HG03045 (cell line): ENCODE data around the gene SCAANT1.

Experiments used
- ATAC-seq: cut with Tn5 transposase; IDR thresholded peaks from one replicate; pipeline ENCODE4 v1.9.1; 2021; ENCODE audit warnings: mild to moderate bottlenecking, moderate library complexity; ENCODE audit not compliant: unreplicated experiment

Gene SCAANT1

DNA sequence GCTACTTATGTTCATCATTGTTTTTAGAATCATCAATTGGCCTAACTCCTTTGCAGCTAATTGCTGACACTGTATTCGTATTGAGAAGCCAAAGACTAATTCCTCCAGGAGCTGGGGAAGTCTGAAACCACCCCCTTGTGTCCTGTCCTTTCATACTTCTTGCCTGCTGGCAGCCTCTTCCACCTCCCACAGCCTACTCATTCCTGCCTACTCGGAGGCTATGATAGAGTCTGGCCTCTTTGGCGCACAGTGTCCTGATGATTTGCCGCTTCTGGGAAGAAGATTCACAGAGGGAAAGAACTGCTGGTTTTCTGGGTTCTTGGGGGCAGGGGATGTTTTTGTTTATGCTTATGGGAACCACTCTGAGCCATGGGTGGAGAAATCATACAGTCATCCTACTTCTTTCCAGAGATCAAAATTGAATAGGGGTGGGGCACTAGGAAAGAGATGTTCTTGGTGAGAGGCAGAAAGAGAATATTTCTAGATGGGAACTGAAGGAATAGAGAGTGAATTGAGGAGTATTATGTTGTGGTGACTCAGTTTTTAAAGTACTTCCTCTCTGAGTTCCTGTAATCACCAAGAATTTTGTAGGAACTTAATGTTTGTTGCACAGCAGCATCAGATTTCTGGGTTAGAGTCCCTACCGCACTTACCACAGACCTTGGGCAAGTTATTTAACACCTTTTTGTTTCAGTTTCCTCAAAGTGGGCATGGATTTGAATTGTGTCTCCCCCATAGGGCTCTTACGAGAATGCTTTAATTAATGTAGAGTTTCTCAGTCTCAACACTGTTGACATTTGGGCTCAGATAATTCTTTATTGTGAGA is 22.1 kb upstream of the SCAANT1 start:
- ATAC-seq: no peak

DNA sequence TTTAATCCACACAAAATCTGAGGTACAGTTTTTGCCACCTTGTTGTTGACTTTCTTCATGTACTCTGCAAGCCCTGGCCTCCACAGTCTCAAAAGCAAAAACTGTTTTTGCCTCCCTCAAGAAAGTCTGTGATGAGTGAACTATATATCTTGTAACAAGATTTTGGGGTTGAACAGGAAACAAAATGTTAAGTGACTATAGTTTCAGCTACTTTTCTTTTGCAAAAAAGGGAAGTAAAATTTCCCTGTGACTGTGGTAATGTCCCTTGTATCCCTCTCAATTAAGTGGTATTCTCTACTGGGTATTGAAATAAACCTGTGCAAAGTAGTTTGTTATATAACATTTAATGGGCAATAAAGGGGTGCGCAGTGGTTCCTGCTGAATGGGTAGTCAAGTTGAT is 21.3 kb upstream of the SCAANT1 start:
- peak; percentile 41 for ATAC-seq

DNA sequence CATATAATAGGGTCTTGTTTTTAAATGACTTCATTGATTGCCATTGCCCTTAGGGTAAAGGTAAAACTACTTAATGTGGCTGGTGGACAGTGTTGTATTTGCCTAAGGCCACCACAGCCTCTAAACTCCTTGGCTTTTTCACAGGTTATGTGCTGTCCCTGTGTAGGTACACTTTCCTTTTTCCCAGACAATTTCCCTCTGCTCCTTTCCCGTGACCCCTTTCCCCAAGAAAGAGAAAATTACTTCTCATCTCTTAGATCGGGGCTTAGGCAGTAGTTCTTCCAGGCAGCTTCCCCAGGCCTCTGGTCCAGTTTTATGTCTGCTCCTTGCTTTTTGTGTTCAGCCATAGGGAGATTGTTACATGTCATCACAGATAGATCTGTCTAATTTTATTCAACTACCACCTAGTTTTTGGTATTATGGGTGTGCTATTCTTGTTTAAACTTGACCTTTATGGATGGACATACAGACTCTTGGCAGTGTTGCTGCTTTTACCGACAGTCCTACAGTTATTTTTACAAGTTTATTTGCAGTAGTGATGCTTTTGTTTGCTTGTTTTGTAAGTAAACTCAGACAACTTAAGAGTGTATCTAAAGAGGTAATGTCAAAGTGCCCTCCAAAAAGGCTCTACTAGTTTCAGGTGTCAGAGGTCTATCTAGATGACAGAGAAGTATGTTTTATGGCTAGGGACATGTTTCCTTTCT is 20.5 kb upstream of the SCAANT1 start:
- ATAC-seq: no peak

DNA sequence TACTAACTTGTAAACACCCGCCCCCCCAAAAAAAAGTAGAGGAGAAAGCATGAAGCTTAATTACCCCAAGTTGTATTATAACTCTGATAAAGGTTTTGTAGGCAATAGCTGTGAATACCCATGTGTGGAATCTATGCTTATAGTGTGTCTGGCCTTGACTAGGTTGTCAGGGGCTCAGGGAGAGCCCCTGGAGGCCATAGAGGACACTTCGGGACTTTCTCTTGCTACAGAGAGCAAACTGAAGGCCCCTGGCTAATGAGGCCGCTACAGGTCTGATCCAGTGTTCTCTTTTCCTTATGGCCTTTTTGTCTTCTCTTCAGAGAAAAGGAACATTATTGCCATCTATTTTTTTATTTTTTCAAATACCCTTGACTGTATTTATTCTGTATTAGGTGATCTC is 19.1 kb upstream of the SCAANT1 start:
- no peak for ATAC-seq

DNA sequence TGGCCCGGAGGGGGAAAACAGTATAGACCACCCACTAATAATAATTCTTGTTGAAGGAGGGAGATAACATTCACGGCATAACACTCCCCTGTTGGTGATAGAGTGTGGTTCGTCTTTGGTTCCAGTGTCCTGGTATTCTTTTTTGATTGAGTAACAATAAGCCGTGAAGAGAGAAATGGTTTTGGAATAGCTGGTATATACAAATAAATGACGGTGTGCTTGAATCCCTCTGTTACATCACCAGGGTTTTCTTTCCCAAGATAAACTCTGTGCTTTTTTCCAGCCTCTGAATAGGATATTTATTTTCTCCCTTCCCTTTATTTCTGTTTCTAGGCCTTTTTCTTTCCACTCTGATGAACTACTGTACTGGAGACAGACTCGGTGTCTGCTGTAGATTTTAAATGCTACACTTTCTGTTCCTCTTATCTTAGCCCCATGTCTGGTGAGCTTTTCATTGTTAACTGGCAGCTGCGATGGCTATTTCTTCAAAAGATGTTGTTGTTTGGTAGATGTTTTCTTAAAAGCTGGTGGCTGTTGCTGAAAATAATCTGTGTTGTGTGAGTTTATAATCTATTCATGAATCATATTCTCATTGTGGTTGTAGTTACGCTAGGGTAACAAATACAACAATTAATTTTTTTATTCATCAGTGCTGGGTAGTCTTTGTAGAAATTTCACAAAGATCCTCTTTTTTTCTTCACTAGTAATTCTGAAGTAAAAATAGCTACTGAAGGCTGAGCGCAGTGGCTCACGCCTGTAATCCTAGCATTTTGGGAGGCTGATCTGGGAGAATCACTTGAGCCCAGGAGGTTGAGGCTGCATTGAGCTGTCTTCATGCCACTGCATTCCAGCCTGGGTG is 15.5 kb upstream of the SCAANT1 start:
- ATAC-seq: peak; percentile 71

DNA sequence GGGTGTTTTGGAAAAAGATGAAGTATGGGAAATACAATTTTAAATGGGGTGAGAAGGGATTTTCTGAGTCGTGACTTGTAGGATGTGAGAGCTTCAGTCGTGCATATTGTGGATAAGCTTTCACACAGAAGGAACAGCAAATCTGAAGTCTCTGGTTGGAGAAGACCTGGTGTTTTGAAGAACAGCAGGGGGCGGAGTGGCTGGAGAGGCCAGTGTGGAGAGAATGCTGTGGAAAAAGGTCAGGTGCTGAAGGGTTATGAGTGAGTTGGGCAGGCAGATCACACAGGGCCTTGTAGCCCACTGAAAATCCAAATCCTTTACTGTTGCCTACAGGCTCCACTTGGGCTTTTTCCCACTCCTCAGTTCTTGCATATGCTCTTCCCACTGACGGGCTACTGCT is 14.1 kb upstream of the SCAANT1 start:
- no peak for ATAC-seq

DNA sequence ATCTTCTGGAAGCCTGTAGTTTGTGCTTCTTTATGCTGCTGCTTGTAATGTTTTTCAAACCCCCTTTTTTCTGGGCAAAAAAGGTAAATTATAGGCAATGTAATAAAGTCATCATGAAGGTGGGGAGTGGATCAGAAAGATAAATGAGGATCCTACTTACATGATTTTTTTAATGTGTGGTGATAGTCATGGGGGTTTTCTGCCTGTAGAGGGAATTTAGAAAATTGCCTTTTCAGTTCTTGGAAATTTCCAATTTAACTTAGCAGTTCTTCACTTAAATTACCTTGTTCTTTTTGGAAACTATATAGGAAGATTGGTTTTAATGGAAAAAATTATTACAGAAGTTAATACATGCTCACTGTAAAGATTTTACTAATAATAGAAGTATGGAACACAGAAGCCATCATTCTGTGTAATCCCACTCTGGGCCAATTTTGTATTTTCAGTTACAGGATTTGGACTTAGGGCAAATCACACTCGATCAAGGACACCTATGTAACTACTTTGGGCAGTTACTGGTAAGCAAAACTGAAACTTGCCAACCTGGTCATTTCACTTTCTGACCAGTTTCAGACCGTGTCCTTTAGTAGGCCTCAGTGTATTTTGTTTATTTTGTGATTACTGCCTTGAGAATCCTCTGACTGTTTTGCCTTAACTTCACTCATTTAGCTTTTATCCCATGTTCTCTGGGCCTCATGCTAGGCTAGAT is 10.5 kb upstream of the SCAANT1 start:
- no peak for ATAC-seq

DNA sequence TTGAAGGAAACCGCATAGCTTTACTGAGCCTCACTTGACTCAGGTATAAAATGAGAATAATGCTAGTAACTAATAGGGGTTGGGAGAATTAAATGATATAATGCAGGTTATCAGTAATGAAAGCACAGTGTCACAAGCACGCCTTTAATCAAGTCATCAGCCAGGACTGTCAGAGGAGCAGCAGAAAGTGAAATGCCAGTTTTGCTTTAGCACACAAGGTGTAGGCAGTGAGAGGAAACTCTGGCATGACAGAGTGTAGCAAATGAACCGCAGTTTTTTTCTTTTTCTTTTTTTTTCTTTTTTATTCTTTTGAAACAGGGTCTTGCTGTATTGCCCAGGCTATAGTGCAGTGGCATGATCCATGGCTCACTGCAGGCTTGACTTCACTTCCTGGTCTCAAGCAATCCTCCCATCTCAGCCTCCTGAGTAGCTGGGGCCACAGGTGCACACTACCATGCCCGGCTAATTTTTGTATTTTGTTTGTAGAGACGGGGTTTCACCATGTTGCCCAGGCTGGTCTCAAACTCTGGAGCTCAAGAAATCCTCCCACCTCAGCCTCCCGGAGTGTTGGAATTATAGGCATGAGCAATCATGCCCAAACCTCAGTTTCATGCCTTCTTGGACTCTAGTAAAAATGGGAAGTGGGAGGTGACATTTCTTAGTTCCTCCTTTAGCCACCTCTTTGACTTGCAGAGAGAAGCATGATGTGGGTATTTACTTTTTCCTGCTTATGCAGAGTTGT is 9.7 kb upstream of the SCAANT1 start:
- peak; percentile 82 for ATAC-seq

DNA sequence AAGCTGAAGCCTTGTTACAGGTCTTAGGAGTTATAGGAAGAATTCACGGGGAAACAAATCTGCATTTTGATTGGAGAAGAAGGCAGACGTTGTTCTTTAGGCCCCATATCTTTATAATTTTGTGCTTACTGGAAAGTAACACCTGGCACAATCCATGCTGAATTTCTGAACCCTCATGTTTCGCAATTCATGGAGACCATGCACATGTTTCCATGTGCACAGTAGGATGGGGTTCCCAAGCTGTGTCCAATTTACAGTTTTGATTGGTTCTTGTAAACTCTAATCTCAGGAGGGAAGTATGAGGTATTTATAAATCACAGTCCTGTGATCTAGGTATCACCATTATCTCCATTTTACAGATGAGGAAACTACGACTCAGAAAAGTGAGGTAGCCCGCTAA is 7.8 kb upstream of the SCAANT1 start:
- ATAC-seq: no peak

DNA sequence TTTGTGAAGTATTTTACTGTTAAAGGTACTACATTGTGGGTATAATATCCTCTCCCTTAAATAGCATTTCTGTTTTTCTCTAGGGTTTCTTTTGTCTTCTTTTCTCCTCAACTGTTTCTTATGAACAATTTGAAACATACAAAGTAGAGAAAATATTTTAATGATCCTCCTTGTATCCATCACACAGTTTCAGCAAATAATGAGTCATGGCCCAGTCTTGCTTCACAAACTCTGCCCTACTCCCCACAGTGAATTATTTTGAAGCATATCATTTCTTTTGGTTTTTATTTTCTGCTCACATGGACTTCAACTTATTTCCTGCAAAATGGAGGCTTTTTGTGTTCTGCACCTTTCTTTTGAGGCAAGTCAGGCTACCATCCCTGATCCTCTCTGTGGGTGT is 6.1 kb upstream of the SCAANT1 start:
- ATAC-seq: no peak

DNA sequence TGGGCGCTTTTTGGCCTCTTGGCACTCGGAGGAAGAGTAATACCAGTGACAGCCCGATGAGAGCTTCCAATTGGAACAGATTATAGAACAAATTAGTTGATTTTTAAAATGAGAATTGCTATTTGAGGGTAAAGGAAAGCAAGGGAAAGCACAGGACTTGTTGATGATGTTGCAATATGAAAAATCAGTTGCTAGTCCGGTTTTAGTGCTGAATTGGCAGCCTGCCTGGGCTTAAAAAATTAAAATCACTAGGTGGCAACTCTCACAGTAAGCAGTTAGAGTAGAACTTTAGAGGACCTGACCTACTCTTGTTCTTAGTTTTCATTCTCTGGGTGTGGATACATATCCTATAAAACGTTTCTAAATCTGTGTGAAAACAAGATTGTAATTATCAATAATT is 2.1 kb upstream of the SCAANT1 start:
- ATAC-seq: no peak

DNA sequence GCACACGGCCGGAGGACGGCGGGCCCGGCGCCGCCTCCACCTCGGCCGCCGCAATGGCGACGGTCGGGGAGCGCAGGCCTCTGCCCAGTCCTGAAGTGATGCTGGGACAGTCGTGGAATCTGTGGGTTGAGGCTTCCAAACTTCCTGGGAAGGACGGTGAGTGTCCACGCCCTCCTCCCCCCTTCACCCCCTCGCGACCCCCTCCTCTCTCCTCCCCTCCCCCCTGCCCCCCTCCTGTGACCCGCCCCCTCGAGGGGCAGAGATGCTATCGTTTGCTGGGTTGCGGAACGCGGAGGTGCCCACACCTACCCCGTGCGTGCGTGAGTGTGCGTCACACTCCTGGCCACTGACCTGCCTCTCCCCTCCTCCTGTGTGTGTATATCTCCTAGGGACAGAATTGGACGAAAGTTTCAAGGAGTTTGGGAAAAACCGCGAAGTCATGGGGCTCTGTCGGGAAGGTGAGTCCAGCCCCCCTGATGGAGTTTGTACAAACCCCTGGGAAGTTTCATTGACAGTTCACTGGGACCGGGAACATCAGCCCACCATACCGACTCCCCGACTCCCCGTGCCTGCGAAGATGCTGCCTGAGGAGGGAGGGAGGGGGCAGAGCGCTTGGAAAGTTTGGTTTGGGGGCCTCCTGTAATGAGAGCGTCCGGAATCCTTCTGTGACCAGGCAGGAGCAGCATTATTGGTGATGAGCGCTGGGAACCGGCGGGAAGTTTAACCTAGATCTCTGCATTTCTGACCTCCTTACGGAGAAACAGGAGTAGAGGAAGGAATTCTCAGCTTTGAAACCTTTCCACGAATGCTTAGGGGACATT is 795 bp upstream of the SCAANT1 start:
- peak; percentile 4 for ATAC-seq

DNA sequence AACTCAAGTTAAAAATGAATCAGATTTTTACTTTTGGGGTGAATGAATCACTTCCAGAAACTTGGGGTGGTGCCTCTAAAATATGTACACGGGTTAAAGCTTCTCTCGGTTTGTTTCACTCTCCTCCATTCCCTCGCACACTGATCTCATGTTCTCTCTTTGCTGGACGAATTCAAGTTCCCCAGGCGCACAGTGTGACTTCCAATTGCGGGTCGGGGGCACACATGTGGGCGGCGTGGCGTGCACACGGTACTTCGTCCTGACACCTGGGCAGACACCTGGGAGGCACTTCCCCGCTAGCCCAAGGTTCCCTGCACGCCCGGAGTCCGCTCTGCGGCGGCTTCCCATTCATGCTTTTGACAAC is 692 bp downstream of the SCAANT1 start:
- ATAC-seq: no peak

DNA sequence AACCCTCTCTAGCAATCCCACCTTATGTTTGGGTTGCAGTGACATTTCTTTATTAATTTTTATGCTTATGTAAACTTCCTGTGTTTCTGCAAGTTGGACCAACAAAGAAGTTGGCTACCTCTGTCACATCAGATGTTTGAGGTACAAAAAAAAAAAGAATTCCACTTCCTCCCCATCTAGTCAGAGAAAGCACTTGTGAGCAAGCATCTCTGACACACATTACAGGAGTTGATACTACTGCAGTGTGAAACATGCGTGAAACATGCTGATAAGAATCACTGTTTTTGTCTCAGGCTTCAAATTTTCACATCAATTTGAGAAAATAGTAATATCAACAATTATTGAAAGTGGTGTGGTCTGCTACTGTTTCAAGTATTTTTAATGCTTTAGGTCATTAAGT is 1.3 kb downstream of the SCAANT1 start:
- ATAC-seq: no peak

DNA sequence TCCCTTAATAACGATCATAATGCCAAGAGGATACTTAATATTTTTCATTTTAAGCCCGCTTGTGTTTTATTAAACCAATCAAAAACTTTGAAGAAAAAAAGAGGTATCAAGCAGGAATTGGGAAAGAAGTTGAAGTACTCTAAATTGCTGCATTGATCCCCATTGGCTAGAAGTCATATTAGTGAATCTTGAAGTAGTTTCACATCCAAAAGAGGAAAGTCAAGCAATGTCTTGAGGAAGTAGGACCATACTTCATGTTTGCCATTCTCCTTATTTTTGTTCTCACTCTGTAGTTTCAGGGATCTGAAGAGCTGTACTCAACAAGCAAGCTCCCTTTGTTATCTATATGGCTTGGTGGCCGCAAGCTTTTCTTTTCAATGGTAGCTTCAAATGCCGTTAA is 2.2 kb downstream of the SCAANT1 start:
- no peak for ATAC-seq

DNA sequence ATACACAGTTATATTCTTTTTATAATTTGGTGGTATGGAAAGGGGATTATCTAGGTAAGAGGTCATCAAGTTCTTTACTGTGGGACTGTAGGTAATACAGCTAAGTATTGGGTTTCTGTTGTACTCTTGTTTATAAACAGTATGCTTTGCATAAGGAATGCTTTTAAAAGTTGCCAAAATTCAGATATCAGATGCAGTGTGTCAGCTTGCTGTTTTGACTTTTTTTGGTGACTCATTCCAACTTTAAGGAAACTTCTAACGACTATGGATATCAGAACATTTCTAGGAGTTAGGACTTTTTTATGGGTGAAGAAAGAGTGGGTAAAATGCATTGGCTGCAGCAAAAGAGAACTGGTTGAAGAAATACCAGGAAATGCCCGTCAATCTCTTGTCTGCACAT is 2.8 kb downstream of the SCAANT1 start:
- no peak for ATAC-seq

DNA sequence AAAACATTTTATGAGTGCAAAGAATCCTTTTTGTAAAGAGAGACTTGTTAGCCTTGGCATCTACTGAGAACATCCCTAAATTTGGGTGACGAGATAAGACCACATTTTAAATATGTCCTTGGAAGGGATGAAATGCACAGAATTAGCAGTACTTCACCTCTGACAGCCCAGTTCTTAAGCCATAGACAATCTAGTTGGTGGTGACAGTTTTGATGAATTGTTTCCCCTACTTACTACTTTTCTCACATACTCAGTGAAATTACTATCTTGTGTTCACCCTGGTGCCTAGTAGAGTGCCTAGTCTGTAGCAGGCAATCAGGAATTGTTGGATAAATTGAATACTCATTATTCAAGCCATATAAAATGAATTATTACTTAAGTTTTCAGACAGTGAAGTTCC is 3.4 kb downstream of the SCAANT1 start:
- no peak for ATAC-seq

DNA sequence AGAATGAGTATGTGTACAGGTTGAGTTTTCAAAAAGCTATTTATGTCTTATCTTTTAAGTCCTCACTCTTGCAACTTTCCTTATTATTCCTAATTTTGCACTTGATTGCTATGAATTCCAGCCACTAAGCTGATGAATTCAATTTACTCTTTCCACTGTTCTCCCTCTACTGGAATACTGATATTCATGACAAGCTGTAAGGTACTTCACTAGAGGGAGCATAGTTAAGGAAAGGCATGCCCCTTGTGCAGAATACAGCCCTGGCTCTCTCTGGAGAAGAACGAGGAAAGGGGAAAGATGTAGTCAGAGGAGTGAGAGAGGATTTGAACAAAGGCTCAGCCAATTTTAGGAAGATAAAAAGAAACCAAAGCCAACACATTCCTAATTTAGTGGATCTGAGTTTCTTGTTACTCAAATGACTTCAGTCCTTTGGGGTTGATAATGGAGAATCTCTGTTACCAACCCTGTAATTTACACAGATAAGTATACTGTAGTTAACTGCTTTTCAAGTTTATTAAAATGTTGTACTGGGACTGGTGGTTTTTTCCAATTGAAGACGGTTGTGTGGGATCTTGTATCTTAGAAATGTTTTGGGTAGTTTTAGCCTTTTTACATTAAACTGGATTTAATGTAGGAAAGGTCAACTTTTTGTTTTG is 4.0 kb downstream of the SCAANT1 start:
- ATAC-seq: no peak
